ENCODE measurements around the gene IGF1R. TPM values are rescaled to one million over a fixed set of nuclear protein-coding genes. Genes with fewer than 3 reads are reported as not detected.

Gene IGF1R
- total and polyA plus RNA-seq, 2 of the 8 experiments (the other 6 are each of a cell fraction or from before 2014, with no cell fraction given), result 32.9 to 109 TPM

DNA sequence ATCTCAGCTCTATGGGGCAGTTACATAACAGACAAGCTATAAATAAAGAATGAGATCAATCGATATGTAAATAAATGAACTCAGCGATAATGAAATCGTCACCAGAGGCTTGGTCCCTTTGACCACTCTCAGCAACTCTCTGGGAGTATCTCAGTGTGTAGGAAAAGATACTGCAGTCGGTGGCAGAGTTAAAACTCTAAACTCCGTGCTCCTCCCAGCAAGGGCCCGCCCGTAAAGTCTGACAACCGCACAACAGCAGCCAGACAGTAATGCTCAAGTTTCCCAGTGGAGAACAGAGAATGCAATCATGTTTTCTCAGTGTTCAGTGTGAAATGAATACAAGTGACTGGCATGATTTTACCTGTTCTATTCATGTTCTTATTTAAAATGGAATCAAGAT is 28.3 kb upstream of the IGF1R start:
- Histone ChIP-seq H3K4me1 (replicated peaks in 1 of 4; ENCODE audit: control insufficient read depth in 3 of 4, insufficient read depth in 4 of 4, low read length in 3 of 4) (no peaks in the 10 kb centered on the region), H2BK15ac (ENCODE audit: low read length) (no peak overlapping the region), H3K23ac (ENCODE audit: insufficient read length) (no peak overlapping the region), H4K5ac (ENCODE audit: insufficient read length, low read depth, low read length) (no peak overlapping the region), H2BK20ac (ENCODE audit: low read length) (no peak overlapping the region), H3K27me3 (replicated peaks in 1 of 4; ENCODE audit: control insufficient read depth in 3 of 4, extremely low read depth in 1 of 4, insufficient read depth in 3 of 4, low read length in 3 of 4) (no peaks in the 10 kb centered on the region), H2BK120ac (replicated peaks; ENCODE audit: low read depth, low read length) (no peak overlapping the region), H2BK5ac (ENCODE audit: low read depth, low read length) (no peak overlapping the region), H3K18ac (ENCODE audit: extremely low read depth, low read length) (no peak overlapping the region), H3K14ac (ENCODE audit: insufficient read length) (no peak overlapping the region), H3K4me3 (ENCODE audit: extremely low read depth in 1 of 4, insufficient read depth in 2 of 4, low read depth in 3 of 4, low read length in 4 of 4) (no peak overlapping the region), H3K9me3 (ENCODE audit: insufficient read depth in 2 of 2, low read depth in 1 of 2, low read length in 1 of 2) (no peaks in the 10 kb centered on the region), H2AK5ac (ENCODE audit: low read depth, low read length) (no peak overlapping the region), H2BK12ac (ENCODE audit: low read depth, low read length) (no peak overlapping the region), H3K4me2 (ENCODE audit: insufficient read depth in 1 of 2, low read depth in 2 of 2, low read length in 2 of 2) (no peak overlapping the region), H3K79me2 (ENCODE audit: control insufficient read depth in 1 of 2, insufficient read depth in 2 of 2, low read length in 2 of 2) (no peaks in the 10 kb centered on the region), H4K91ac (replicated peaks; ENCODE audit: insufficient read length, low read length) (no peak overlapping the region), H3K79me1 (ENCODE audit: low read depth, low read length) (no peaks in the 10 kb centered on the region), H3K36me3 (ENCODE audit: control insufficient read depth in 2 of 4, insufficient read depth in 4 of 4, low read length in 3 of 4) (no peaks in the 10 kb centered on the region), H4K8ac (ENCODE audit: extremely low read depth, insufficient read depth, low read length) (no peak overlapping the region), H2AFZ (ENCODE audit: low read length) (no peak overlapping the region), H3K23me2 (ENCODE audit: low read depth, low read length) (no peaks in the 10 kb centered on the region), H3K56ac (replicated peaks; ENCODE audit: insufficient read length, low read depth, low read length) (no peak overlapping the region), H3K27ac (ENCODE audit: low read depth, low read length) (no peak overlapping the region), H3K9ac (replicated peaks in 1 of 4; ENCODE audit: extremely low read depth in 1 of 4, low read depth in 3 of 4, low read length in 3 of 4) (no peak overlapping the region), H4K20me1 (replicated peaks in 1 of 2; ENCODE audit: control insufficient read depth in 1 of 2, insufficient read depth in 2 of 2, low read length in 2 of 2) (no peaks in the 10 kb centered on the region), H3K4ac (replicated peaks; ENCODE audit: insufficient read length, low read depth, low read length) (no peak overlapping the region)
- POLR2A ChIA-PET (ENCODE audit: partially characterized antibody), result no interaction called here
- FAIRE-seq (no peak), DNase-seq (ENCODE audit: low read depth in 1 of 2, low spot score in 2 of 2) (peak in 1 of 2 experiments; percentile 33)
- CTCF ChIA-PET (ENCODE audit: partially characterized antibody), result interaction anchor here (1.0 to 1.1 kb wide), 2 partner anchors 16 to 32 kb away, joined by 3 read pairs; no protein-coding TSS in a partner anchor
- 85% methylated on average over 8 of the region's 8 CpGs; no CpG with 5 or more reads in 1 of the 2 experiments for WGBS, 2 experiments (ENCODE audit: extremely low coverage in 1 of 2, insufficient coverage in 1 of 2, insufficient read length in 1 of 2, insufficient replicate concordance in 2 of 2, low coverage in 1 of 2, low lambda C conversion rate in 2 of 2, missing lambda C conversion rate in 1 of 2)
- TF ChIP-seq YY1 (IDR thresholded peaks at IDR 0.05; ENCODE audit: low read depth, low read length) (no peak), POLR2A (IDR thresholded peaks at IDR 0.05; ENCODE audit: control extremely low read depth in 1 of 2, low read depth in 2 of 2, low read length in 2 of 2) (no peak), KDM1A (IDR thresholded peaks at IDR 0.05; ENCODE audit: borderline replicate concordance, low read length) (no peak), SP1 (IDR thresholded peaks at IDR 0.05; ENCODE audit: low read depth, low read length) (no peak)
